HL-60 (cell line): ENCODE data around the gene SENP8.

ENCODE experiments used
- CTCF ChIP-seq: IDR thresholded peaks from one replicate; pipeline ENCODE4 v1.5.1; 2011; ENCODE audit warnings: low read length, control low read depth, inconsistent platforms; ENCODE audit not compliant: insufficient read depth
- GABPA ChIP-seq: IDR thresholded peaks from 2 replicates; pipeline ENCODE4 v1.6.1; 2012; ENCODE audit warnings: low read depth
- POLR2AphosphoS5 ChIP-seq: IDR thresholded peaks from 2 replicates; pipeline ENCODE4 v1.6.1; 2012; ENCODE audit warnings: low read depth
- REST ChIP-seq: IDR thresholded peaks from 2 replicates; pipeline ENCODE4 v1.6.1; 2012; ENCODE audit warnings: low read depth; ENCODE audit not compliant: insufficient replicate concordance

GRCh38 chr15:72168808-72169190 is 50.6 kb downstream of the SENP8 start:
- TF ChIP-seq REST: no peak
- TF ChIP-seq CTCF: no peak
- no peak for TF ChIP-seq POLR2AphosphoS5
- TF ChIP-seq GABPA: no peak
